ENCODE results near the gene TMEM117. TPM values are rescaled to one million over a fixed set of nuclear protein-coding genes. Genes with fewer than 3 reads are reported as not detected.

The TMEM117 gene
- total and polyA plus RNA-seq, 2 donors (not counting 1 experiment from before 2014, with no cell fraction given), result 2.0 to 10.4 TPM

- Histone ChIP-seq H3K27ac (ENCODE audit: low read length in 2 of 2) (no peak overlapping the region), H4K20me1 (ENCODE audit: control insufficient read depth, insufficient read depth, low read length, poor library complexity, severe bottlenecking) (no peaks in the 10 kb centered on the region), H3K9ac (ENCODE audit: low read length) (no peak overlapping the region), H3K4me3 (ENCODE audit: control extremely low read depth in 1 of 5, extremely low read depth in 1 of 5, insufficient read depth in 1 of 5, low read depth in 2 of 5, low read length in 4 of 5) (no peak overlapping the region), H3K79me2 (ENCODE audit: control insufficient read depth, insufficient read depth, low read length) (no peaks in the 10 kb centered on the region), H3K4me1 (ENCODE audit: control insufficient read depth in 2 of 2, insufficient read depth in 2 of 2, low read length in 2 of 2) (no peaks in the 10 kb centered on the region), H2AFZ (ENCODE audit: insufficient read depth, low read depth, low read length, poor library complexity, severe bottlenecking) (no peak overlapping the region), H3K27me3 (replicated peaks in 1 of 4; ENCODE audit: control extremely low read depth in 1 of 4, control insufficient read depth in 3 of 4, insufficient read depth in 4 of 4, low read length in 3 of 4) (no peaks in the 10 kb centered on the region), H3K9me3 (ENCODE audit: control extremely low read depth in 1 of 3, control insufficient read depth in 2 of 3, insufficient read depth in 1 of 3, low read length in 2 of 3) (no peaks in the 10 kb centered on the region), H3K36me3 (replicated peaks in 1 of 2; ENCODE audit: control extremely low read depth in 1 of 2, control insufficient read depth in 1 of 2, extremely low read depth in 1 of 2, insufficient read depth in 2 of 2, low read length in 1 of 2) (no peaks in the 10 kb centered on the region), H3K4me2 (replicated peaks; ENCODE audit: low read depth, low read length, poor library complexity, severe bottlenecking) (no peak overlapping the region)
- TF ChIP-seq CTCF (IDR thresholded peaks at IDR 0.05), result no peak
- no peak for TF ChIP-seq EZH2 (IDR thresholded peaks at IDR 0.05; ENCODE audit: borderline replicate concordance, insufficient read depth, low read depth, low read length, poor library complexity, severe bottlenecking)
- Mint-ChIP-seq H3K9me3 (ENCODE audit: insufficient read depth) (no peaks in the 10 kb centered on the region), H3K4me1 (no peaks in the 10 kb centered on the region), H3K27me3 (no peaks in the 10 kb centered on the region), H3K27ac (no peak overlapping the region), H3K4me3 (no peak overlapping the region)
- ChIA-PET CTCF (no interaction called here), POLR2A (no interaction called here)
- intact Hi-C loops (cut with micrococcal nuclease), result no loop called here
- no peak for ATAC-seq (ENCODE audit: low read depth)
- WGBS (ENCODE audit: insufficient coverage), result 84% methylated on average over 2 of the region's 4 CpGs
- DNase-seq, result no peak
Observed at GRCh38 chr12:44385964-44386363, 550.1 kb downstream of the TMEM117 start.

- H3K27ac ChIP-seq (ENCODE audit: low read length in 2 of 2), result no peak overlapping the region
- H3K4me2 ChIP-seq (replicated peaks; ENCODE audit: low read depth, low read length, poor library complexity, severe bottlenecking), result no peak overlapping the region
- no peaks in the 10 kb centered on the region for H3K27me3 ChIP-seq (replicated peaks in 1 of 4; ENCODE audit: control extremely low read depth in 1 of 4, control insufficient read depth in 3 of 4, insufficient read depth in 4 of 4, low read length in 3 of 4)
- DNase-seq (no peak), ATAC-seq (ENCODE audit: low read depth) (no peak)
- no peak overlapping the region for H3K9ac ChIP-seq (ENCODE audit: low read length)
- no peak overlapping the region for H2AFZ ChIP-seq (ENCODE audit: insufficient read depth, low read depth, low read length, poor library complexity, severe bottlenecking)
- H3K4me1 Mint-ChIP-seq, result no peaks in the 10 kb centered on the region
- H3K4me3 ChIP-seq (ENCODE audit: control extremely low read depth in 1 of 5, extremely low read depth in 1 of 5, insufficient read depth in 1 of 5, low read depth in 2 of 5, low read length in 4 of 5), result no peak overlapping the region
- no peaks in the 10 kb centered on the region for H3K79me2 ChIP-seq (ENCODE audit: control insufficient read depth, insufficient read depth, low read length)
- ChIA-PET CTCF (no interaction called here), POLR2A (no interaction called here)
- H3K27ac Mint-ChIP-seq, result no peak overlapping the region
- H3K4me3 Mint-ChIP-seq, result no peak overlapping the region
- no peaks in the 10 kb centered on the region for H3K36me3 ChIP-seq (replicated peaks in 1 of 2; ENCODE audit: control extremely low read depth in 1 of 2, control insufficient read depth in 1 of 2, extremely low read depth in 1 of 2, insufficient read depth in 2 of 2, low read length in 1 of 2)
- intact Hi-C loops (cut with micrococcal nuclease), result no loop called here
- no peaks in the 10 kb centered on the region for H3K9me3 Mint-ChIP-seq (ENCODE audit: insufficient read depth)
- TF ChIP-seq EZH2 (IDR thresholded peaks at IDR 0.05; ENCODE audit: borderline replicate concordance, insufficient read depth, low read depth, low read length, poor library complexity, severe bottlenecking), result no peak
- no peaks in the 10 kb centered on the region for H3K27me3 Mint-ChIP-seq
- no peaks in the 10 kb centered on the region for H3K9me3 ChIP-seq (ENCODE audit: control extremely low read depth in 1 of 3, control insufficient read depth in 2 of 3, insufficient read depth in 1 of 3, low read length in 2 of 3)
- no peaks in the 10 kb centered on the region for H4K20me1 ChIP-seq (ENCODE audit: control insufficient read depth, insufficient read depth, low read length, poor library complexity, severe bottlenecking)
- no peaks in the 10 kb centered on the region for H3K4me1 ChIP-seq (ENCODE audit: control insufficient read depth in 2 of 2, insufficient read depth in 2 of 2, low read length in 2 of 2)
Observed at GRCh38 chr12:44387581-44387980, 551.7 kb downstream of the TMEM117 start.

Measured in B cell (primary cell).